Renal cortex interstitium (tissue), 11 donors: ENCODE results near the gene GRM3. TPM values are rescaled to one million over a fixed set of nuclear protein-coding genes. Genes with fewer than 3 reads are reported as not detected.

ENCODE experiments used
- DNase-seq, 11 donors: peaks; one replicate each; pipeline ENCODE4 v3.0.0-alpha.2; 2013; ENCODE audit warnings: low read depth in 9 of 11, low spot score in 4 of 11; ENCODE audit errors: extremely low read depth in 1 of 11
- polyA plus RNA-seq, 3 donors: library from polyadenylated mRNA; unstranded; fragments of 120-200 nt; gene quantifications; one replicate each; pipeline ENCODE4 v1.2.1, GENCODE V29; 2013; ENCODE audit not compliant: insufficient read length in 3 of 3

The GRM3 gene
- polyA plus RNA-seq, 3 donors: 0.15 to 0.28 (median 0.17) TPM

- DNase-seq: no peak
These were observed 204.5 kb downstream of the GRM3 start for GRCh38 chr7:86848226-86848625.

- DNase-seq: no peak
These were observed 207.9 kb downstream of the GRM3 start for GRCh38 chr7:86851566-86851965.

- DNase-seq: no peak
These were observed 219.7 kb downstream of the GRM3 start for GRCh38 chr7:86863452-86863851.

GRCh38 chr7:86867163-86867762, 223.6 kb downstream of the GRM3 start:
- DNase-seq: no peak

- DNase-seq: no peak
These were observed 232.4 kb downstream of the GRM3 start for GRCh38 chr7:86876146-86876545.

- no peak for DNase-seq
These were observed 240.4 kb downstream of the GRM3 start for GRCh38 chr7:86884152-86884551.

- DNase-seq: no peak
These were observed 245.8 kb downstream of the GRM3 start for GRCh38 chr7:86889501-86889900.

- DNase-seq: no peak
These were observed 254.5 kb downstream of the GRM3 start for GRCh38 chr7:86898171-86898570.

- DNase-seq: no peak
These were observed 257.2 kb downstream of the GRM3 start for GRCh38 chr7:86900886-86901285.

- DNase-seq: peak in 3 of 11 donors; percentile 10 to 25 (median 13)
These were observed 261.5 kb downstream of the GRM3 start for GRCh38 chr7:86904949-86905834.

GRCh38 chr7:86908948-86909347, 265.2 kb downstream of the GRM3 start:
- peak in 7 of 11 donors; percentile 12 to 24 (median 19) for DNase-seq

- DNase-seq: no peak
These were observed 267.9 kb downstream of the GRM3 start for GRCh38 chr7:86911659-86912058.

- no peak for DNase-seq
These were observed 270.0 kb downstream of the GRM3 start for GRCh38 chr7:86913709-86914108.
